ENCODE measurements around the gene NAT9. TPM values are rescaled to one million over a fixed set of nuclear protein-coding genes. Genes with fewer than 3 reads are reported as not detected.

The NAT9 gene, protein sequence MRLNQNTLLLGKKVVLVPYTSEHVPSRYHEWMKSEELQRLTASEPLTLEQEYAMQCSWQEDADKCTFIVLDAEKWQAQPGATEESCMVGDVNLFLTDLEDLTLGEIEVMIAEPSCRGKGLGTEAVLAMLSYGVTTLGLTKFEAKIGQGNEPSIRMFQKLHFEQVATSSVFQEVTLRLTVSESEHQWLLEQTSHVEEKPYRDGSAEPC
- total RNA-seq (ENCODE audit: unreplicated experiment): 50.1 TPM
- long read RNA-seq, transcript NAT9-210 (7 exons, 1,860 nt): minor isoform, 9 of 42 reads
- long read RNA-seq, transcript NAT9-201 (7 exons, 1,875 nt): major isoform, 14 of 42 reads
- long read RNA-seq, partial matches to known transcripts: 1 of 42 reads
- long read RNA-seq, other reads (novel, unspliced or antisense): 12 of 42 reads

DNA sequence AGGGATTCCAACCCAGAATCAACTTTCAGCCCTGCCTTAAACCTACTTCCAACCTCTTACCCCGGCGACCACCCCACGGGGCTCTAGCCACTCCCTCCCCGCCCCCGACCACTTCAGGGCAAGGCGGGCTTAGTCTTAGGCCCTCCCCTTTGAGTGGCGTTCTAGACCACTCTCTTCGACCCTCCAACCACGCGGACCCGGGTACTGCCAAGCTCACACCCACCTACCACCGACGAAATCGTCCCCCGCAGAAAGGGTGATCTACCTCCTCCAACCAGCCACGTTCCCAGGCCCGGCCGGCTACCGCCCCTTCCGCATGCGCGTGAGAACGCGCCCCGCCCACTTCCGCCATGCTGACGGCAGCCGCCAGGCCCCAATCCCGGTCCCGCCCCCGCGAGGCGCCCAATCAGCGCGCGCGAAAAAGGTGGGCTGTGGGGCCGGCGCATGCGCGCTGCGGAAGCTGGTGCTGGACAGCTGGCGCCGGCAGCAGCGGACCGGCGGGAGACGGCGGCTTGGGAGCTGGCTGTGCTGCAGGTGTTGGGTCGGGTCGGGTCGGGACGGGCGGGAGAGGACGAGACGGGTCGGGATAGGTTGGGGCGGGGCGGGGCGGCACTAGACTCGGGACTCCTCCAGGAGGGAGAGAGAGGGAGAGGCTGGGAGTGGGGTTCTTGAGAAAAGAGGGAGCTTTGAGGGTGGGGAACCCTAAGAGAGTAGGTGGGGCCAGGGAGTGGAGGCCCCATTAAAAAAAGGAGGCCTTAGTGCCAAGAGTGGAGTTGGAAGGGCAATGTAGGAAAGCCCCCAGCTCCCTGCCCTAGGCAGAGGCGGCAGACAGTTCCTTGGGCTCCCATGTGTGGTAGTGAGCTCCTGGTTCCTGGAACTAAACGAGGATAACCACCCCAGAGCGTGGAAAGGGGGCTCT lies at the start of gene NAT9:
NAT9 (minus strand) TSS at position 302 of the 919 bp plus-strand sequence. CDS start 647 bp downstream, outside the sequence.
- TF ChIP-seq, protein P1, sequence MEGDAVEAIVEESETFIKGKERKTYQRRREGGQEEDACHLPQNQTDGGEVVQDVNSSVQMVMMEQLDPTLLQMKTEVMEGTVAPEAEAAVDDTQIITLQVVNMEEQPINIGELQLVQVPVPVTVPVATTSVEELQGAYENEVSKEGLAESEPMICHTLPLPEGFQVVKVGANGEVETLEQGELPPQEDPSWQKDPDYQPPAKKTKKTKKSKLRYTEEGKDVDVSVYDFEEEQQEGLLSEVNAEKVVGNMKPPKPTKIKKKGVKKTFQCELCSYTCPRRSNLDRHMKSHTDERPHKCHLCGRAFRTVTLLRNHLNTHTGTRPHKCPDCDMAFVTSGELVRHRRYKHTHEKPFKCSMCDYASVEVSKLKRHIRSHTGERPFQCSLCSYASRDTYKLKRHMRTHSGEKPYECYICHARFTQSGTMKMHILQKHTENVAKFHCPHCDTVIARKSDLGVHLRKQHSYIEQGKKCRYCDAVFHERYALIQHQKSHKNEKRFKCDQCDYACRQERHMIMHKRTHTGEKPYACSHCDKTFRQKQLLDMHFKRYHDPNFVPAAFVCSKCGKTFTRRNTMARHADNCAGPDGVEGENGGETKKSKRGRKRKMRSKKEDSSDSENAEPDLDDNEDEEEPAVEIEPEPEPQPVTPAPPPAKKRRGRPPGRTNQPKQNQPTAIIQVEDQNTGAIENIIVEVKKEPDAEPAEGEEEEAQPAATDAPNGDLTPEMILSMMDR (IDR thresholded peaks at IDR 0.05; ENCODE audit: unreplicated experiment): no peak
- Mint-ChIP-seq H3K4me1 (ENCODE audit: unreplicated experiment) (peaks cover 43% of the 10 kb centered on the region), H3K9me3 (ENCODE audit: unreplicated experiment) (no peaks in the 10 kb centered on the region), H3K36me3 (ENCODE audit: low read depth, unreplicated experiment) (peaks cover 17% of the 10 kb centered on the region), H3K4me3 (ENCODE audit: unreplicated experiment) (peak within 1 kb of the TSS; percentile 99), H3K27me3 (ENCODE audit: unreplicated experiment) (peaks cover 18% of the 10 kb centered on the region), H3K27ac (ENCODE audit: unreplicated experiment) (peak within 1 kb of the TSS; percentile 99)
- DNase-seq (ENCODE audit: low spot score): peak; percentile 100

GRCh38 chr17:74824961-74825627 lies 48.9 kb upstream of the NAT9 start:
- no peaks in the 10 kb centered on the region for H3K4me1 Mint-ChIP-seq (ENCODE audit: unreplicated experiment)
- DNase-seq (ENCODE audit: low spot score): no peak
- TF ChIP-seq, protein P1 (IDR thresholded peaks at IDR 0.05; ENCODE audit: unreplicated experiment): no peak
- H3K9me3 Mint-ChIP-seq (ENCODE audit: unreplicated experiment): no peaks in the 10 kb centered on the region
- H3K4me3 Mint-ChIP-seq (ENCODE audit: unreplicated experiment): peak overlapping the region; percentile 25
- peaks cover 6% of the 10 kb centered on the region for H3K27me3 Mint-ChIP-seq (ENCODE audit: unreplicated experiment)
- H3K27ac Mint-ChIP-seq (ENCODE audit: unreplicated experiment): no peak overlapping the region
- peaks cover 14% of the 10 kb centered on the region for H3K36me3 Mint-ChIP-seq (ENCODE audit: low read depth, unreplicated experiment)

GRCh38 chr17:74822939-74823367 lies 46.8 kb upstream of the NAT9 start:
- H3K27me3 Mint-ChIP-seq (ENCODE audit: unreplicated experiment): peaks cover 11% of the 10 kb centered on the region
- TF ChIP-seq, protein P1 (IDR thresholded peaks at IDR 0.05; ENCODE audit: unreplicated experiment): no peak
- H3K27ac Mint-ChIP-seq (ENCODE audit: unreplicated experiment): no peak overlapping the region
- no peak overlapping the region for H3K4me3 Mint-ChIP-seq (ENCODE audit: unreplicated experiment)
- peaks cover 24% of the 10 kb centered on the region for H3K36me3 Mint-ChIP-seq (ENCODE audit: low read depth, unreplicated experiment)
- H3K4me1 Mint-ChIP-seq (ENCODE audit: unreplicated experiment): no peaks in the 10 kb centered on the region
- no peak for DNase-seq (ENCODE audit: low spot score)
- no peaks in the 10 kb centered on the region for H3K9me3 Mint-ChIP-seq (ENCODE audit: unreplicated experiment)

GRCh38 chr17:74822335-74822938 lies 46.3 kb upstream of the NAT9 start:
- no peaks in the 10 kb centered on the region for H3K9me3 Mint-ChIP-seq (ENCODE audit: unreplicated experiment)
- H3K4me3 Mint-ChIP-seq (ENCODE audit: unreplicated experiment): no peak overlapping the region
- no peak overlapping the region for H3K27ac Mint-ChIP-seq (ENCODE audit: unreplicated experiment)
- H3K27me3 Mint-ChIP-seq (ENCODE audit: unreplicated experiment): peaks cover 11% of the 10 kb centered on the region
- TF ChIP-seq, protein P1 (IDR thresholded peaks at IDR 0.05; ENCODE audit: unreplicated experiment): no peak
- peaks cover 26% of the 10 kb centered on the region for H3K36me3 Mint-ChIP-seq (ENCODE audit: low read depth, unreplicated experiment)
- DNase-seq (ENCODE audit: low spot score): no peak
- no peaks in the 10 kb centered on the region for H3K4me1 Mint-ChIP-seq (ENCODE audit: unreplicated experiment)
